ENCODE measurements around the gene BICD2. TPM values are rescaled to one million over a fixed set of nuclear protein-coding genes. Genes with fewer than 3 reads are reported as not detected.

The BICD2 gene
- total RNA-seq, 4 donors from 2014 or later = 15.7 to 29.3 (median 19.7) TPM

- H3K36me3 ChIP-seq = peaks cover 0 to 22% (median 10%) of the 10 kb centered on the region in 4 donors
These were observed 51.9 kb downstream of the BICD2 start for GRCh38 chr9:92712767-92713166.

GRCh38 chr9:92711844-92712243 is 52.8 kb downstream of the BICD2 start:
- WGBS, 2 donors (ENCODE audit: low coverage in 1 of 2) = 65 to 76% methylated on average over 2 to 6 of the region's 6 CpGs
- H3K4me3 ChIP-seq = no peak overlapping the region
- no peak for DNase-seq
- no peaks in the 10 kb centered on the region for H3K9me3 ChIP-seq
- peaks cover 0 to 19% (median 9%) of the 10 kb centered on the region in 4 donors for H3K36me3 ChIP-seq
- in situ Hi-C loops (cut with MboI; ENCODE audit: low pct_ligation_motif_present in 1 of 4, low pct_unique_long_range_greater_than_20kb in 1 of 4, low sequenced_read_pairs in 3 of 4) = no loop called here
- no peaks in the 10 kb centered on the region for H3K27me3 ChIP-seq
- peaks cover 0 to 18% (median 6%) of the 10 kb centered on the region in 4 donors for H3K4me1 ChIP-seq
- intact Hi-C loops (cut with DNase I; ENCODE audit: low total_unique reads) = no loop called here
- no peak for TF ChIP-seq POLR2A (IDR thresholded peaks at IDR 0.05)
- TF ChIP-seq EP300 (IDR thresholded peaks at IDR 0.05; ENCODE audit: low read depth) = no peak
- no peak for TF ChIP-seq POLR2AphosphoS5 (IDR thresholded peaks at IDR 0.05)
- TF ChIP-seq CTCF (IDR thresholded peaks at IDR 0.05) = no peak
- peak overlapping the region in 3 of 4 donors; percentile 10 to 47 (median 24) for H3K27ac ChIP-seq

More at GRCh38 chr9:92712767-92713166, 51.9 kb downstream of the BICD2 start:
- DNase-seq = no peak
- Histone ChIP-seq H3K27ac (no peak overlapping the region), H3K9me3 (no peaks in the 10 kb centered on the region), H3K27me3 (no peaks in the 10 kb centered on the region), H3K4me3 (no peak overlapping the region), H3K4me1 (peaks cover 0 to 18% (median 6%) of the 10 kb centered on the region in 4 donors)
- in situ Hi-C loops (cut with MboI; ENCODE audit: low pct_ligation_motif_present in 1 of 4, low pct_unique_long_range_greater_than_20kb in 1 of 4, low sequenced_read_pairs in 3 of 4) (no loop called here), intact Hi-C loops (cut with DNase I; ENCODE audit: low total_unique reads) (no loop called here)
- 92 to 98% methylated on average over 8 to 15 of the region's 15 CpGs for WGBS, 2 donors (ENCODE audit: low coverage in 1 of 2)
- TF ChIP-seq POLR2A (IDR thresholded peaks at IDR 0.05) (no peak), POLR2AphosphoS5 (IDR thresholded peaks at IDR 0.05) (no peak), EP300 (IDR thresholded peaks at IDR 0.05; ENCODE audit: low read depth) (no peak)

GRCh38 chr9:92711146-92711545 is 53.5 kb downstream of the BICD2 start:
- no peak for TF ChIP-seq POLR2A (IDR thresholded peaks at IDR 0.05)
- H3K4me3 ChIP-seq = no peak overlapping the region
- DNase-seq = no peak
- 23 to 27% methylated on average over 2 of the region's 2 CpGs for WGBS, 2 donors (ENCODE audit: low coverage in 1 of 2)
- H3K27ac ChIP-seq = no peak overlapping the region
- H3K36me3 ChIP-seq = peaks cover 0 to 19% (median 9%) of the 10 kb centered on the region in 4 donors
- peaks cover 0 to 11% (median 3%) of the 10 kb centered on the region in 4 donors for H3K4me1 ChIP-seq
- no peaks in the 10 kb centered on the region for H3K9me3 ChIP-seq
- no peaks in the 10 kb centered on the region for H3K27me3 ChIP-seq
- in situ Hi-C loops (cut with MboI; ENCODE audit: low pct_ligation_motif_present in 1 of 4, low pct_unique_long_range_greater_than_20kb in 1 of 4, low sequenced_read_pairs in 3 of 4) (no loop called here), intact Hi-C loops (cut with DNase I; ENCODE audit: low total_unique reads) (no loop called here)

- intact Hi-C loops (cut with DNase I; ENCODE audit: low total_unique reads) (no loop called here), in situ Hi-C loops (cut with MboI; ENCODE audit: low pct_ligation_motif_present in 1 of 4, low pct_unique_long_range_greater_than_20kb in 1 of 4, low sequenced_read_pairs in 3 of 4) (no loop called here)
- 90% methylated on average over 3 of the region's 3 CpGs; no CpG with 5 or more reads in 1 of the 2 donors for WGBS, 2 donors (ENCODE audit: low coverage in 1 of 2)
- DNase-seq = no peak
- Histone ChIP-seq H3K27me3 (no peaks in the 10 kb centered on the region), H3K9me3 (no peaks in the 10 kb centered on the region), H3K4me1 (peaks cover 0 to 6% (median 0%) of the 10 kb centered on the region in 4 donors), H3K27ac (no peak overlapping the region), H3K36me3 (peaks cover 0 to 19% (median 9%) of the 10 kb centered on the region in 4 donors), H3K4me3 (no peak overlapping the region)
- TF ChIP-seq POLR2AphosphoS5 (IDR thresholded peaks at IDR 0.05) (no peak), CTCF (IDR thresholded peaks at IDR 0.05) (no peak), EP300 (IDR thresholded peaks at IDR 0.05; ENCODE audit: low read depth) (no peak), POLR2A (IDR thresholded peaks at IDR 0.05) (no peak)
These were observed 54.3 kb downstream of the BICD2 start for GRCh38 chr9:92710368-92710767.

GRCh38 chr9:92709954-92710353 is 54.7 kb downstream of the BICD2 start:
- no peak for DNase-seq
- Histone ChIP-seq H3K9me3 (no peaks in the 10 kb centered on the region), H3K27me3 (no peaks in the 10 kb centered on the region), H3K4me1 (peaks cover 0 to 6% (median 0%) of the 10 kb centered on the region in 4 donors), H3K36me3 (peaks cover 0 to 19% (median 9%) of the 10 kb centered on the region in 4 donors), H3K27ac (no peak overlapping the region), H3K4me3 (no peak overlapping the region)
- in situ Hi-C loops (cut with MboI; ENCODE audit: low pct_ligation_motif_present in 1 of 4, low pct_unique_long_range_greater_than_20kb in 1 of 4, low sequenced_read_pairs in 3 of 4) = no loop called here
- intact Hi-C loops (cut with DNase I; ENCODE audit: low total_unique reads) = no loop called here
- 95% methylated on average over 3 of the region's 3 CpGs; no CpG with 5 or more reads in 1 of the 2 donors for WGBS, 2 donors (ENCODE audit: low coverage in 1 of 2)
- TF ChIP-seq CTCF (IDR thresholded peaks at IDR 0.05) = no peak
- TF ChIP-seq POLR2A (IDR thresholded peaks at IDR 0.05) = no peak
- no peak for TF ChIP-seq EP300 (IDR thresholded peaks at IDR 0.05; ENCODE audit: low read depth)
- TF ChIP-seq POLR2AphosphoS5 (IDR thresholded peaks at IDR 0.05) = no peak
